WTC11 (cell line): Measurements from ENCODE around the gene HNF1A. TPM values are rescaled to one million over a fixed set of nuclear protein-coding genes. Genes with fewer than 3 reads are reported as not detected.

ENCODE experiments used
- ATAC-seq: fragments of 200-7000 bp; cut with Tn5 transposase; 2 replicates; pipeline ENCODE4 v1.10.0; 2021; ENCODE audit warnings: mild to moderate bottlenecking, moderate library complexity
- CTCF ChIA-PET: fragments of 300-600 bp; sonication (Branson Sonifier 250); formaldehyde crosslinking; loops from one replicate; lab custom pipeline; 2021; ENCODE audit warnings: antibody characterized with exemption; lab: Charles Lee
- POLR2A ChIA-PET: fragments of 350-600 bp; sonication (Branson Sonifier 250); formaldehyde crosslinking; loops from one replicate; lab custom pipeline; 2021; ENCODE audit warnings: antibody characterized with exemption; lab: Charles Lee
- DNase-seq: peaks from one replicate; pipeline ENCODE4 v3.0.0; 2021; ENCODE audit warnings: low spot score
- H3K27ac Mint-ChIP-seq: 2 replicates; pipeline ENCODE4 v1.8.0; 2021; ENCODE audit warnings: mixed read lengths
- H3K27me3 Mint-ChIP-seq: 2 replicates; pipeline ENCODE4 v1.8.0; 2021; ENCODE audit warnings: low read depth, mild to moderate bottlenecking, moderate library complexity, mixed read lengths
- H3K36me3 Mint-ChIP-seq: 2 replicates; pipeline ENCODE4 v1.8.0; 2021; ENCODE audit warnings: mixed read lengths
- H3K4me1 Mint-ChIP-seq: 2 replicates; pipeline ENCODE4 v1.8.0; 2022; ENCODE audit warnings: mixed read lengths
- H3K4me3 Mint-ChIP-seq: 2 replicates; pipeline ENCODE4 v1.8.0; 2021; ENCODE audit warnings: mild to moderate bottlenecking, moderate library complexity, mixed read lengths
- H3K9me3 Mint-ChIP-seq: 2 replicates; pipeline ENCODE4 v1.8.0; 2021; ENCODE audit warnings: mixed read lengths
- ATF2 ChIP-seq: sonication (generic); formaldehyde crosslinking; IDR thresholded peaks from 2 replicates; pipeline ENCODE4 v1.8.1; 2022; ENCODE audit warnings: low read depth, missing genetic modification reagents, borderline replicate concordance
- CREB1 ChIP-seq: sonication (generic); formaldehyde crosslinking; IDR thresholded peaks from 2 replicates; pipeline ENCODE4 v1.8.0; 2023; ENCODE audit warnings: mild to moderate bottlenecking, missing genetic modification reagents
- CREM ChIP-seq: sonication (generic); formaldehyde crosslinking; IDR thresholded peaks from 2 replicates; pipeline ENCODE4 v1.8.1; 2022; ENCODE audit warnings: mild to moderate bottlenecking, missing genetic modification reagents, moderate library complexity
- FOXP4 ChIP-seq: sonication (generic); formaldehyde crosslinking; IDR thresholded peaks from 2 replicates; pipeline ENCODE4 v1.8.0; 2022; ENCODE audit warnings: mild to moderate bottlenecking, missing genetic modification reagents
- GABPB1 ChIP-seq: sonication (generic); formaldehyde crosslinking; IDR thresholded peaks from 2 replicates; pipeline ENCODE4 v1.8.1; 2023; ENCODE audit warnings: mild to moderate bottlenecking, missing genetic modification reagents
- GRHL2 ChIP-seq: fragments of 250-450 bp; sonication (Bioruptor Pico); IDR thresholded peaks from 2 replicates; pipeline ENCODE4 v1.8.0; 2022; ENCODE audit warnings: mild to moderate bottlenecking, moderate library complexity; ENCODE audit not compliant: insufficient replicate concordance, severe bottlenecking
- NR2C2 ChIP-seq: sonication (generic); formaldehyde crosslinking; IDR thresholded peaks from 2 replicates; pipeline ENCODE4 v1.8.0; 2022; ENCODE audit warnings: mild to moderate bottlenecking, missing genetic modification reagents
- PRDM15 ChIP-seq: sonication (generic); formaldehyde crosslinking; IDR thresholded peaks from 2 replicates; pipeline ENCODE4 v1.8.0; 2022; ENCODE audit warnings: missing genetic modification reagents
- RELA ChIP-seq: sonication (generic); formaldehyde crosslinking; IDR thresholded peaks from 2 replicates; pipeline ENCODE4 v1.8.1; 2022; ENCODE audit warnings: missing genetic modification reagents, mild to moderate bottlenecking, borderline replicate concordance
- SMAD3 ChIP-seq: sonication (generic); formaldehyde crosslinking; IDR thresholded peaks from 2 replicates; pipeline ENCODE4 v1.8.0; 2022; ENCODE audit warnings: missing genetic modification reagents, mild to moderate bottlenecking, borderline replicate concordance
- SOX15 ChIP-seq: fragments of 250-450 bp; sonication (Bioruptor Pico); IDR thresholded peaks from 2 replicates; pipeline ENCODE4 v1.9.0; 2021; ENCODE audit warnings: mild to moderate bottlenecking
- SP1 ChIP-seq: sonication (generic); formaldehyde crosslinking; conservative IDR thresholded peaks from 2 replicates; pipeline ENCODE4 v1.8.1; 2022; ENCODE audit warnings: missing genetic modification reagents
- USF1 ChIP-seq: sonication (generic); formaldehyde crosslinking; IDR thresholded peaks from 2 replicates; pipeline ENCODE4 v1.8.0; 2022; ENCODE audit warnings: mild to moderate bottlenecking, missing genetic modification reagents
- ZNF121 ChIP-seq: sonication (generic); formaldehyde crosslinking; IDR thresholded peaks from 2 replicates; pipeline ENCODE4 v1.8.0; 2023; ENCODE audit warnings: missing genetic modification reagents
- ZNF219 ChIP-seq: sonication (generic); formaldehyde crosslinking; IDR thresholded peaks from 2 replicates; pipeline ENCODE4 v1.8.0; 2023; ENCODE audit warnings: missing genetic modification reagents, mild to moderate bottlenecking, borderline replicate concordance
- ZNF423 ChIP-seq: fragments of 250-450 bp; sonication (Bioruptor Pico); IDR thresholded peaks from 2 replicates; pipeline ENCODE4 v2.1.2; 2022; ENCODE audit warnings: mild to moderate bottlenecking, moderate library complexity
- ZNF671 ChIP-seq: fragments of 250-450 bp; sonication (Bioruptor Pico); IDR thresholded peaks from 2 replicates; pipeline ENCODE4 v1.8.0; 2021; ENCODE audit warnings: mild to moderate bottlenecking
- total RNA-seq: library from RNA; stranded (reverse); gene quantifications from 3 replicates; pipeline ENCODE4 v1.2.3, GENCODE V29; 2021
- TF ChIP-seq, protein P1 (sequence below): sonication (generic); formaldehyde crosslinking; IDR thresholded peaks from 2 replicates; pipeline ENCODE4 v1.8.1; 2023; ENCODE audit warnings: mild to moderate bottlenecking, moderate library complexity, missing genetic modification reagents
- TF ChIP-seq, protein P2 (sequence below): sonication (generic); formaldehyde crosslinking; IDR thresholded peaks from 2 replicates; pipeline ENCODE4 v1.8.0; 2022; ENCODE audit warnings: mild to moderate bottlenecking, missing genetic modification reagents

Gene HNF1A
- total RNA-seq, 1 experiment from 2014 or later = not detected

- Mint-ChIP-seq H3K27me3 (no peaks in the 10 kb centered on the region; the same call in 1 of the 2 replicates), H3K9me3 (no peaks in the 10 kb centered on the region), H3K36me3 (no peaks in the 10 kb centered on the region), H3K27ac (no peak overlapping the region), H3K4me1 (peaks cover 11% of the 10 kb centered on the region), H3K4me3 (no peak overlapping the region)
- ChIA-PET CTCF (interaction anchor here (0.8 to 2.7 kb wide), 4 partner anchors 10 to 34 kb away, joined by 3 to 9 read pairs (median 4); no protein-coding TSS in a partner anchor), POLR2A (no interaction called here)
- ATAC-seq = peak; percentile 84
- TF ChIP-seq SP1 (CRISPR knock-in tag) = no peak
- no peak for TF ChIP-seq PRDM15 (CRISPR knock-in tag)
- TF ChIP-seq, protein P1, sequence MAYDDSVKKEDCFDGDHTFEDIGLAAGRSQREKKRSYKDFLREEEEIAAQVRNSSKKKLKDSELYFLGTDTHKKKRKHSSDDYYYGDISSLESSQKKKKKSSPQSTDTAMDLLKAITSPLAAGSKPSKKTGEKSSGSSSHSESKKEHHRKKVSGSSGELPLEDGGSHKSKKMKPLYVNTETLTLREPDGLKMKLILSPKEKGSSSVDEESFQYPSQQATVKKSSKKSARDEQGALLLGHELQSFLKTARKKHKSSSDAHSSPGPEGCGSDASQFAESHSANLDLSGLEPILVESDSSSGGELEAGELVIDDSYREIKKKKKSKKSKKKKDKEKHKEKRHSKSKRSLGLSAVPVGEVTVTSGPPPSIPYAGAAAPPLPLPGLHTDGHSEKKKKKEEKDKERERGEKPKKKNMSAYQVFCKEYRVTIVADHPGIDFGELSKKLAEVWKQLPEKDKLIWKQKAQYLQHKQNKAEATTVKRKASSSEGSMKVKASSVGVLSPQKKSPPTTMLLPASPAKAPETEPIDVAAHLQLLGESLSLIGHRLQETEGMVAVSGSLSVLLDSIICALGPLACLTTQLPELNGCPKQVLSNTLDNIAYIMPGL (CRISPR knock-in tag) = no peak
- no peak for TF ChIP-seq CREB1
- no peak for TF ChIP-seq NR2C2 (CRISPR knock-in tag)
- no peak for TF ChIP-seq GRHL2 (CRISPR knock-in tag)
- no peak for TF ChIP-seq SMAD3 (CRISPR knock-in tag)
- no peak for TF ChIP-seq ZNF121 (CRISPR knock-in tag)
- no peak for TF ChIP-seq SOX15
- TF ChIP-seq RELA (CRISPR knock-in tag) = no peak
- no peak for DNase-seq
Observed at GRCh38 chr12:121026274-121027045, 48.1 kb downstream of the HNF1A start.

DNA sequence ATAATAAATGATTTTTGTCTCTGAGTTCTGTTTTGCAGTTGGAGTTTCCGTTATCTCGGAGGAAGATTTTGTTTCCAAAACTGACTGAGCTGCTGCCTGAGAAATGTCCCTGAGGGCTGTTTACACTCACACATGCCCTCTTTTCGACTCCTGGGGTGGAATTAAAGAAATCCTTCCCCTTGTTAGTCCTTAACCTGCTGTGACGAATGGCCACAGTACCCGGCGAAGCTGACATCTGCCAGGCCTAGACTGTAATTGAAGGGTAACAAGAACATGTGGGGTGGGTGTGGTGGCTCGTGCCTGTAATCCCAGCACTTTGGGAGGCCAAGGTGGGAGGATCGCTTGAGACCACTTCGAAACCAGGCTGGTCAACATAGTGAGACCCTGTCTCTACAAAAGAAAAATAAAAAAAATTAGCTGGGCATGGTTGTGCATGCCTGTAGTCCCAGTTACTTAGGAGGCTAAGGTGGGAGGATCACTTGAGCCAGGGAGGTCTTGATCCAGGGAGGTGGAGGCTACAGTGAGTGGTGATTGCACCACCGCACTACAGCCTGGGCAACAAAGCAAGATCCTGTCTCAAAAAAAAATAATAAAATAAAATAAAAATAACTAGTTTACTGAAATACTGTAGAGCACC, 52.4 kb downstream of the HNF1A start:
- no peak overlapping the region for H3K4me3 Mint-ChIP-seq
- no peaks in the 10 kb centered on the region for H3K27me3 Mint-ChIP-seq
- H3K27ac Mint-ChIP-seq = no peak overlapping the region; the same call in 1 of the 2 replicates
- H3K9me3 Mint-ChIP-seq = no peaks in the 10 kb centered on the region
- peak; percentile 84 for TF ChIP-seq ZNF121 (CRISPR knock-in tag)
- no peak for TF ChIP-seq GABPB1
- peaks cover 21% of the 10 kb centered on the region for H3K4me1 Mint-ChIP-seq
- ChIA-PET CTCF (interaction anchor here (2.5 kb wide), 1 partner anchor 25 kb away, joined by 6 read pairs; no protein-coding TSS in a partner anchor), POLR2A (no interaction called here)
- DNase-seq (no peak), ATAC-seq (no peak)
- no peaks in the 10 kb centered on the region for H3K36me3 Mint-ChIP-seq

DNA sequence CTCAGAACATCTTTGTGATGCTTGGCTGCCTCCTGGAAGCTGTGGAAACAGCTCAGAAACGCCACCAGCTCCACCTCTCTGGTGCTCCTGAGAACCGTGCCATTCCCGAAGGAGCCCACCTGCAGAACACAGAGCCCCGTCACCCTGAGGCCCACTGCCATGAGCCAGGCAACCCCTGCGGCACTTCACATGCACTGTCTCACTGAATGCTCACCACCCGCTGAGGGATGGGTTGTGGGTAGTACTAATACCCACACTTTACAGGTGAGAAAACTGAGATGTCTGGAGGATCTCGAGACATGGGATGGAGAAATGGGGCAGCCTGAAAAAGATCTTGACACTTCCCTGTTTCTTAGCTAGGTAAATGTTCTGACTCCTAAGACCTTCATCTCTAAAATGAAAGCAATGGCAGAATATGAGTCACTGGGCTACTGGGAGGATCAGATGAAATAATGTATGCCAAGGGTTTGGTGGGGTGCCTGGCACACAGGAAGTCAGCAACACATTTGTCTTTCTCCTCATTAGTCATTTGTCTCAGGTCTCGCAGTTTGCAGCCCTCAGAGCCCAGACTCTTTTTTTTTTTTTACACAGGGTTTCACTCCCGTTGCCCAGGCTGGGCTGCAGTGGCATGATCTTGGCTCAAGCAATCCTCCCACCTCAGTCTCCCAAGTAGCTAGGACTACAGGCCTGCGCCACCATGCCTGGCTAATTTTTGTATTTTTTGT, 55.4 kb downstream of the HNF1A start:
- ChIA-PET POLR2A (interaction anchor here (0.6 kb wide), 1 partner anchor 170 kb away, joined by 3 read pairs; no protein-coding TSS in a partner anchor), CTCF (interaction anchor here (0.8 kb wide), 1 partner anchor 24 kb away, joined by 3 read pairs; no protein-coding TSS in a partner anchor)
- peaks cover 18% of the 10 kb centered on the region for H3K4me1 Mint-ChIP-seq
- H3K9me3 Mint-ChIP-seq = no peaks in the 10 kb centered on the region
- H3K27me3 Mint-ChIP-seq = no peaks in the 10 kb centered on the region
- no peak for DNase-seq
- H3K36me3 Mint-ChIP-seq = no peaks in the 10 kb centered on the region
- ATAC-seq = no peak
- H3K27ac Mint-ChIP-seq = no peak overlapping the region
- no peak overlapping the region for H3K4me3 Mint-ChIP-seq
- TF ChIP-seq FOXP4 (CRISPR knock-in tag) (no peak), RELA (CRISPR knock-in tag) (no peak), CREM (CRISPR knock-in tag) (no peak), USF1 (CRISPR knock-in tag) (no peak), SOX15 (no peak), ZNF671 (CRISPR knock-in tag) (no peak), ATF2 (no peak), SP1 (CRISPR knock-in tag) (no peak), ZNF219 (CRISPR knock-in tag) (no peak), ZNF121 (CRISPR knock-in tag) (no peak), ZNF423 (CRISPR knock-in tag) (no peak)
- TF ChIP-seq, protein P2, sequence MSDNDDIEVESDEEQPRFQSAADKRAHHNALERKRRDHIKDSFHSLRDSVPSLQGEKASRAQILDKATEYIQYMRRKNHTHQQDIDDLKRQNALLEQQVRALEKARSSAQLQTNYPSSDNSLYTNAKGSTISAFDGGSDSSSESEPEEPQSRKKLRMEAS (CRISPR knock-in tag) = no peak
